Activated CD8-positive, alpha-beta T cell treated with anti-CD3 and anti-CD28 coated beads for 36 hours (primary cell): ENCODE data around the gene SLFN5. TPM values are rescaled to one million over a fixed set of nuclear protein-coding genes. Genes with fewer than 3 reads are reported as not detected.

Experiments
- ATAC-seq: fragments of 200-7000 bp; cut with Tn5 transposase; one replicate; pipeline ENCODE4 v1.10.0; 2021; ENCODE audit warnings: mild to moderate bottlenecking, moderate library complexity
- CTCF ChIA-PET: fragments of 350-600 bp; sonication (Branson Sonifier 250); formaldehyde crosslinking; loops from one replicate; lab custom pipeline; 2021; ENCODE audit warnings: antibody characterized with exemption; lab: Charles Lee
- POLR2A ChIA-PET: fragments of 350-600 bp; sonication (Branson Sonifier 250); formaldehyde crosslinking; loops from one replicate; lab custom pipeline; 2021; ENCODE audit warnings: antibody characterized with exemption; lab: Charles Lee
- DNase-seq: peaks from one replicate; pipeline ENCODE4 v3.0.0-alpha.2; 2020
- H3K27ac Mint-ChIP-seq: one replicate; pipeline ENCODE4 v1.8.0; 2021; ENCODE audit warnings: mild to moderate bottlenecking, mixed read lengths
- H3K27me3 Mint-ChIP-seq: one replicate; pipeline ENCODE4 v1.8.0; 2021; ENCODE audit warnings: mixed read lengths
- H3K36me3 Mint-ChIP-seq: one replicate; pipeline ENCODE4 v1.8.0; 2021; ENCODE audit warnings: low read depth, mixed read lengths
- H3K4me1 Mint-ChIP-seq: one replicate; pipeline ENCODE4 v1.8.0; 2021; ENCODE audit warnings: low read depth, mixed read lengths
- H3K4me3 Mint-ChIP-seq: one replicate; pipeline ENCODE4 v1.8.0; 2021; ENCODE audit warnings: mild to moderate bottlenecking, moderate library complexity, mixed read lengths
- H3K9me3 Mint-ChIP-seq: one replicate; pipeline ENCODE4 v1.8.0; 2021; ENCODE audit warnings: mixed read lengths
- CTCF ChIP-seq: fragments of 200-600 bp; IDR thresholded peaks from one replicate; pipeline ENCODE4 v1.8.0; 2022; ENCODE audit warnings: antibody characterized with exemption, mild to moderate bottlenecking
- intact Hi-C: fragments of 100-400 bp; cut with micrococcal nuclease; formaldehyde crosslinking; loops from one replicate; pipeline ENCODE4 v1.10.0; 2022
- total RNA-seq, 2 experiments: library from RNA; stranded (reverse); gene quantifications; one replicate each; pipeline ENCODE4 v1.2.3, GENCODE V29; 2021

The SLFN5 gene
- total RNA-seq, 2 experiments from 2014 or later = 29.1 to 32.7 TPM

- TF ChIP-seq CTCF = no peak
- ChIA-PET POLR2A (no interaction called here), CTCF (interaction anchor here (0.7 to 1.6 kb wide), 4 partner anchors 13 to 82 kb away, joined by 3 to 4 read pairs (median 4); no protein-coding TSS in a partner anchor)
- no peak for ATAC-seq
- intact Hi-C loops = no loop called here
- Mint-ChIP-seq H3K4me3 (no peak overlapping the region), H3K36me3 (no peaks in the 10 kb centered on the region), H3K9me3 (peaks cover 17% of the 10 kb centered on the region), H3K4me1 (peaks cover 15% of the 10 kb centered on the region), H3K27me3 (peaks cover 1% of the 10 kb centered on the region), H3K27ac (no peak overlapping the region)
- DNase-seq = no peak
Measured at GRCh38 chr17:35293151-35293847, 50.4 kb downstream of the SLFN5 start.

DNA sequence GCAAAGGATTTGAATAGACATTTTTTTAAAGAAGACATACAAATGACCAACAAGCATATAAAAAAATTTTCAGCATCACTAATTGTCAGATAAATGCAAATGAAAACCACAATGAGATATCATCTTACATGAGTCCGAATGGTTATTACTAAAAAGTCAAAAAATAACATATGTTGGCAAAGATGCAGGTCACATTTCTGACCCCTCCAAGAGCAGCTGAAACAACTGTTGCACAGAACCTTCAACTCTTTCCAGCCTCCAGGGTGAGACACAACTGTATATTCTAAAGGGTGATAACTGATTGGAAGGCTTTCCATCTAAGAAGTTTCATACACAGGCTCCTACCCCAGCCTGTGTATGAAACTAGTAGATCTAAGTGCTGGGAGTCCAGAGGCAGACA is 51.9 kb downstream of the SLFN5 start:
- peaks cover 6% of the 10 kb centered on the region for H3K4me1 Mint-ChIP-seq
- DNase-seq = no peak
- no peak for ATAC-seq
- POLR2A ChIA-PET = no interaction called here
- peaks cover 6% of the 10 kb centered on the region for H3K9me3 Mint-ChIP-seq
- intact Hi-C loops = no loop called here
- no peak overlapping the region for H3K4me3 Mint-ChIP-seq
- CTCF ChIA-PET = no interaction called here
- H3K27me3 Mint-ChIP-seq = peaks cover 1% of the 10 kb centered on the region
- no peaks in the 10 kb centered on the region for H3K36me3 Mint-ChIP-seq
- TF ChIP-seq CTCF = no peak
- no peak overlapping the region for H3K27ac Mint-ChIP-seq

DNA sequence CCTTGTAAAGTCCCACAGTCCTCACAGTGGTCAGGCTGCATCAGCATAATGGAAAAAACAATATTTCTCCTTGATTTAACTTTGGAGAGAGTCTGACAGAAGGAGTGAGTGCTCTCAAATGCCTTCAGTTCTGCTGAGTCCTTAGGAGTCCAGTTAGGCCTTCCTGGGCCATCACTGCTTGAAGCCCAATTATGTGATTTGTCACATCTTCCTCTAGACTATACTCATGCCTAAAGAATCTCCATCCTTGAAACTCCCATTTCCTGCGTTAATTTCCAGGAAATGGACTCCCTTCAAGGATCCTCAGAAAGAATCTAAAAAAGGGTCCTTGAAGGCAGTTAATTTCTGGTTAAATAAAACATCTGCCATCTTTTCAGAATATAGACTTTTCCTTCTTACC is 52.8 kb downstream of the SLFN5 start:
- intact Hi-C loops = no loop called here
- TF ChIP-seq CTCF = no peak
- no peak overlapping the region for H3K4me3 Mint-ChIP-seq
- peaks cover 1% of the 10 kb centered on the region for H3K27me3 Mint-ChIP-seq
- ChIA-PET POLR2A (no interaction called here), CTCF (no interaction called here)
- no peak overlapping the region for H3K27ac Mint-ChIP-seq
- no peaks in the 10 kb centered on the region for H3K36me3 Mint-ChIP-seq
- ATAC-seq (no peak), DNase-seq (no peak)
- peaks cover 7% of the 10 kb centered on the region for H3K9me3 Mint-ChIP-seq
- peaks cover 6% of the 10 kb centered on the region for H3K4me1 Mint-ChIP-seq

DNA sequence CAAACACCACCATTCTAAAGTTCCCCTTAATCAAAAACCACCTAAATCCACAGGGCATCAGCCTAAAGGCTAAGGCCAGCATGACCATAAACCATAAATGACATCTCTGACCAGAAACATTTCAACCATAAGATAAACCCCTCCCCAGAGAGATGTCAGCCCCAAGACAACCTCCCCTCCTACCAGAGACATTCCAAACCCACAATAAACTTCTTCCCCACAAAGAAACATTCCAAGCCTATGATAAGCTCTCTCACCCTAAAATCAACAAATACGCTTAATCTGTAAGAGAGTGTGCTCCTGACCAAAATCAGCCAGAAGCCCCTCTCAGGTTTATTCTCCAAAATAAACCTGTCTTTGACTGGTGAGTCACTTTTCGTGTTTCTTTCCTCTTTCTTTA is 54.8 kb downstream of the SLFN5 start:
- ChIA-PET CTCF (interaction anchor here (3.0 kb wide), 1 partner anchor 15 kb away, joined by 23 read pairs; no protein-coding TSS in a partner anchor), POLR2A (interaction anchor here (0.9 kb wide), 1 partner anchor 242 kb away, joined by 4 read pairs; no protein-coding TSS in a partner anchor)

More for the DNA sequence above, 54.8 kb downstream of the SLFN5 start:
- peaks cover 6% of the 10 kb centered on the region for H3K36me3 Mint-ChIP-seq
- peaks cover 6% of the 10 kb centered on the region for H3K4me1 Mint-ChIP-seq
- peaks cover 1% of the 10 kb centered on the region for H3K27me3 Mint-ChIP-seq
- H3K27ac Mint-ChIP-seq = no peak overlapping the region
- ATAC-seq (no peak), DNase-seq (no peak)
- no peak overlapping the region for H3K4me3 Mint-ChIP-seq
- TF ChIP-seq CTCF = no peak
- intact Hi-C loops = no loop called here
- peaks cover 18% of the 10 kb centered on the region for H3K9me3 Mint-ChIP-seq
